Neural cell (in vitro differentiated cells): ENCODE results near the gene DCP1A. TPM values are rescaled to one million over a fixed set of nuclear protein-coding genes. Genes with fewer than 3 reads are reported as not detected.

ENCODE experiments used
- H2AFZ ChIP-seq: fragments of 200-600, 300-800 bp; sonication (generic), shearing (Covaris generic); 2 replicates; pipeline ENCODE4 v1.6.0; 2014; ENCODE audit warnings: low read depth, mild to moderate bottlenecking, antibody characterized with exemption, low read length, moderate library complexity
- H3F3A ChIP-seq: fragments of 200-600 bp; shearing (Covaris generic); 2 replicates; pipeline ENCODE4 v1.6.1; 2016; ENCODE audit warnings: mild to moderate bottlenecking, moderate library complexity, mixed read lengths, antibody characterized with exemption, low read length; ENCODE audit not compliant: insufficient read depth, poor library complexity, severe bottlenecking
- H3K27ac ChIP-seq: fragments of 200-600, 300-800 bp; sonication (generic), shearing (Covaris generic); 2 replicates; pipeline ENCODE4 v1.5.1; 2014; ENCODE audit warnings: mild to moderate bottlenecking, low read length, moderate library complexity
- H3K27me3 ChIP-seq: fragments of 300-800, 200-600 bp; sonication (generic), shearing (Covaris generic); 2 replicates; pipeline ENCODE4 v1.6.0; 2014; ENCODE audit warnings: mild to moderate bottlenecking, low read depth, low read length, moderate library complexity; ENCODE audit not compliant: insufficient read depth
- H3K36me3 ChIP-seq: fragments of 300-800, 200-600 bp; sonication (generic), shearing (Covaris generic); 2 replicates; pipeline ENCODE4 v1.5.1; 2014; ENCODE audit warnings: mild to moderate bottlenecking, antibody characterized with exemption, low read length, moderate library complexity; ENCODE audit not compliant: insufficient read depth
- H3K4me2 ChIP-seq: fragments of 300-800, 200-600 bp; sonication (generic), shearing (Covaris generic); 2 replicates; pipeline ENCODE4 v1.6.0; 2014; ENCODE audit warnings: mild to moderate bottlenecking, low read length
- H3K4me3 ChIP-seq: fragments of 300-800, 200-600 bp; sonication (generic), shearing (Covaris generic); 2 replicates; pipeline ENCODE4 v1.5.1; 2014; ENCODE audit warnings: mild to moderate bottlenecking, low read length, moderate library complexity
- H3K79me2 ChIP-seq: fragments of 200-600 bp; shearing (Covaris generic); replicated peaks from 2 replicates; pipeline ENCODE4 v1.6.0; 2014; ENCODE audit warnings: mild to moderate bottlenecking, low read length, moderate library complexity; ENCODE audit not compliant: insufficient read depth
- H3K9ac ChIP-seq: fragments of 300-800, 200-600 bp; sonication (generic), shearing (Covaris generic); 2 replicates; pipeline ENCODE4 v1.6.1; 2016; ENCODE audit warnings: mild to moderate bottlenecking, low read length, mixed read lengths
- H3K9me2 ChIP-seq: fragments of 200-600 bp; shearing (Covaris generic); 2 replicates; pipeline ENCODE4 v1.6.1; 2016; ENCODE audit warnings: mild to moderate bottlenecking, low read length, mixed read lengths; ENCODE audit not compliant: insufficient read depth
- H3K9me3 ChIP-seq: fragments of 200-600, 300-800 bp; sonication (generic), shearing (Covaris generic); 2 replicates; pipeline ENCODE4 v1.6.1; 2016; ENCODE audit warnings: mild to moderate bottlenecking, mixed run types, low read length, moderate library complexity, mixed read lengths
- H4K20me1 ChIP-seq: fragments of 200-600 bp; shearing (Covaris generic); 2 replicates; pipeline ENCODE4 v1.6.1; 2016; ENCODE audit warnings: mild to moderate bottlenecking, mixed run types; ENCODE audit not compliant: insufficient read depth
- EP300 ChIP-seq: fragments of 450-650 bp; conservative IDR thresholded peaks from 2 replicates; pipeline ENCODE4 v1.6.1; 2014; ENCODE audit warnings: antibody characterized with exemption, mild to moderate bottlenecking, moderate library complexity; ENCODE audit not compliant: poor library complexity, severe bottlenecking
- EZH2 ChIP-seq: fragments of 200-600, 300-800 bp; shearing (Covaris generic), sonication (generic); IDR thresholded peaks from 2 replicates; pipeline ENCODE4 v1.6.1; 2014; ENCODE audit warnings: antibody characterized with exemption, low read length, borderline replicate concordance, mild to moderate bottlenecking; ENCODE audit not compliant: insufficient read depth, poor library complexity, severe bottlenecking
- MXI1 ChIP-seq: fragments of 450-650 bp; conservative IDR thresholded peaks from 2 replicates; pipeline ENCODE4 v1.6.1; 2014; ENCODE audit warnings: antibody characterized with exemption, mild to moderate bottlenecking; ENCODE audit not compliant: poor library complexity, severe bottlenecking
- POLR2AphosphoS5 ChIP-seq: IDR thresholded peaks from 2 replicates; pipeline ENCODE4 v1.6.1; 2012
- RAD21 ChIP-seq: fragments of 450-650 bp; conservative IDR thresholded peaks from 2 replicates; pipeline ENCODE4 v1.6.1; 2014; ENCODE audit warnings: antibody characterized with exemption, mild to moderate bottlenecking, moderate library complexity
- REST ChIP-seq: IDR thresholded peaks from 2 replicates; pipeline ENCODE4 v1.6.1; 2012; ENCODE audit warnings: borderline replicate concordance
- SMC3 ChIP-seq: fragments of 450-650 bp; conservative IDR thresholded peaks from 2 replicates; pipeline ENCODE4 v1.6.1; 2014; ENCODE audit warnings: antibody characterized with exemption, mild to moderate bottlenecking, moderate library complexity; ENCODE audit not compliant: poor library complexity
- TAF1 ChIP-seq: IDR thresholded peaks from 2 replicates; pipeline ENCODE4 v1.6.1; 2012; ENCODE audit warnings: low read depth
- polyA plus RNA-seq: library from polyadenylated mRNA; depleted of rRNA; stranded (reverse); fragments of >200 nt; gene quantifications from 2 replicates; pipeline ENCODE4 v1.2.3, GENCODE V29; 2014
- TF ChIP-seq, protein P1 (sequence below): fragments of 450-650 bp; IDR thresholded peaks from 2 replicates; pipeline ENCODE4 v1.5.1; 2014; ENCODE audit warnings: antibody characterized with exemption, mild to moderate bottlenecking, moderate library complexity; ENCODE audit not compliant: poor library complexity, severe bottlenecking

The DCP1A gene
- polyA plus RNA-seq, 1 donor from 2014 or later: 12.5 TPM

- Histone ChIP-seq H3K4me2 (no peak overlapping the region), H3K9me3 (no peaks in the 10 kb centered on the region), H3K4me3 (no peak overlapping the region), H3K36me3 (no peaks in the 10 kb centered on the region), H4K20me1 (no peaks in the 10 kb centered on the region), H3K79me2 (no peaks in the 10 kb centered on the region), H3K9ac (no peak overlapping the region), H3K9me2 (no peaks in the 10 kb centered on the region), H3K27me3 (no peaks in the 10 kb centered on the region), H3K27ac (no peak overlapping the region), H3F3A (no peaks in the 10 kb centered on the region), H2AFZ (no peak overlapping the region)
- TF ChIP-seq EZH2 (no peak), TAF1 (no peak)
Observed at GRCh38 chr3:53354945-53355498, 7.7 kb upstream of the DCP1A start.

- H3K4me3 ChIP-seq: no peak overlapping the region
Observed at GRCh38 chr3:53353202-53353601, 5.9 kb upstream of the DCP1A start.

More at GRCh38 chr3:53353202-53353601, 5.9 kb upstream of the DCP1A start:
- no peaks in the 10 kb centered on the region for H3K27me3 ChIP-seq
- H2AFZ ChIP-seq: no peak overlapping the region
- TF ChIP-seq SMC3 (no peak), TAF1 (no peak), MXI1 (no peak), EP300 (no peak), REST (no peak), EZH2 (no peak), POLR2AphosphoS5 (no peak), RAD21 (no peak)
- TF ChIP-seq, protein P1, sequence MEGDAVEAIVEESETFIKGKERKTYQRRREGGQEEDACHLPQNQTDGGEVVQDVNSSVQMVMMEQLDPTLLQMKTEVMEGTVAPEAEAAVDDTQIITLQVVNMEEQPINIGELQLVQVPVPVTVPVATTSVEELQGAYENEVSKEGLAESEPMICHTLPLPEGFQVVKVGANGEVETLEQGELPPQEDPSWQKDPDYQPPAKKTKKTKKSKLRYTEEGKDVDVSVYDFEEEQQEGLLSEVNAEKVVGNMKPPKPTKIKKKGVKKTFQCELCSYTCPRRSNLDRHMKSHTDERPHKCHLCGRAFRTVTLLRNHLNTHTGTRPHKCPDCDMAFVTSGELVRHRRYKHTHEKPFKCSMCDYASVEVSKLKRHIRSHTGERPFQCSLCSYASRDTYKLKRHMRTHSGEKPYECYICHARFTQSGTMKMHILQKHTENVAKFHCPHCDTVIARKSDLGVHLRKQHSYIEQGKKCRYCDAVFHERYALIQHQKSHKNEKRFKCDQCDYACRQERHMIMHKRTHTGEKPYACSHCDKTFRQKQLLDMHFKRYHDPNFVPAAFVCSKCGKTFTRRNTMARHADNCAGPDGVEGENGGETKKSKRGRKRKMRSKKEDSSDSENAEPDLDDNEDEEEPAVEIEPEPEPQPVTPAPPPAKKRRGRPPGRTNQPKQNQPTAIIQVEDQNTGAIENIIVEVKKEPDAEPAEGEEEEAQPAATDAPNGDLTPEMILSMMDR: no peak
- no peak overlapping the region for H3K27ac ChIP-seq
- H4K20me1 ChIP-seq: no peaks in the 10 kb centered on the region
- H3K36me3 ChIP-seq: no peaks in the 10 kb centered on the region
- H3K9me3 ChIP-seq: no peaks in the 10 kb centered on the region
- no peaks in the 10 kb centered on the region for H3K9me2 ChIP-seq
- no peaks in the 10 kb centered on the region for H3K79me2 ChIP-seq
- no peak overlapping the region for H3K9ac ChIP-seq
- no peak overlapping the region for H3K4me2 ChIP-seq
- H3F3A ChIP-seq: no peaks in the 10 kb centered on the region
